ENCODE data around the gene ATAD3B.

DNA sequence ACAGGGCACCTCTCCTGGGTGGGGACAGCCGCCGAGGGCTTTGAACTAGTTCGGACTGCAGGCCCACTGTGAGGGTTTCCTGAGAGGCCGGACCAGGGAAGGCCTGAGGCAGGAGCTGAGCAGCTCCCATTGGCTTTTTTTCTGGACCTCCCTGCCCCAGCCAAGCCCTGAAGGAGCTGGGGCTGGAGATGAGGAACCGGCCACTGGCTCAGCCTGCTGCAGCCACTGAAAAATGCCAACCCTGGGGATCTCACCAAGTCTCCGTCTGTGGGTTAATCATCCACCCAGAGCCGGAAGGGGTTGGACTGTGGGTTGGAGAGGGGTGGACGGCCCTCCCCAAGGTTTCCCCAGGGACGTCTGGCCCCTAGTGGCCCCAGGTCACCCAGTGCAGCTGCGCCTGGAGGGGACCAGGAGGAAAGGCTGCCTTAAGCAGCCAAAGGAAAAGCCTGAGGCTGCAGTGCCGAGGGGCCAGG lies 33.6 kb upstream of the ATAD3B start:
- TF ChIP-seq, protein P1, sequence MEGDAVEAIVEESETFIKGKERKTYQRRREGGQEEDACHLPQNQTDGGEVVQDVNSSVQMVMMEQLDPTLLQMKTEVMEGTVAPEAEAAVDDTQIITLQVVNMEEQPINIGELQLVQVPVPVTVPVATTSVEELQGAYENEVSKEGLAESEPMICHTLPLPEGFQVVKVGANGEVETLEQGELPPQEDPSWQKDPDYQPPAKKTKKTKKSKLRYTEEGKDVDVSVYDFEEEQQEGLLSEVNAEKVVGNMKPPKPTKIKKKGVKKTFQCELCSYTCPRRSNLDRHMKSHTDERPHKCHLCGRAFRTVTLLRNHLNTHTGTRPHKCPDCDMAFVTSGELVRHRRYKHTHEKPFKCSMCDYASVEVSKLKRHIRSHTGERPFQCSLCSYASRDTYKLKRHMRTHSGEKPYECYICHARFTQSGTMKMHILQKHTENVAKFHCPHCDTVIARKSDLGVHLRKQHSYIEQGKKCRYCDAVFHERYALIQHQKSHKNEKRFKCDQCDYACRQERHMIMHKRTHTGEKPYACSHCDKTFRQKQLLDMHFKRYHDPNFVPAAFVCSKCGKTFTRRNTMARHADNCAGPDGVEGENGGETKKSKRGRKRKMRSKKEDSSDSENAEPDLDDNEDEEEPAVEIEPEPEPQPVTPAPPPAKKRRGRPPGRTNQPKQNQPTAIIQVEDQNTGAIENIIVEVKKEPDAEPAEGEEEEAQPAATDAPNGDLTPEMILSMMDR (IDR thresholded peaks at IDR 0.05 in 4 of 5, conservative IDR thresholded peaks at IDR 0.05 in 1 of 5), result no peak
- no peak for TF ChIP-seq POLR2A (IDR thresholded peaks at IDR 0.05)
